SK-N-SH (cell line): ENCODE measurements around the gene CDK14. TPM values are rescaled to one million over a fixed set of nuclear protein-coding genes. Genes with fewer than 3 reads are reported as not detected.

Source experiments
- CTCF ChIA-PET: fragments of 300-600, 350-600 bp; formaldehyde crosslinking; extraction: SDS; loops from one replicate; lab custom pipeline; 2021; lab: Yijun Ruan, JAX
- POLR2A ChIA-PET: fragments of 350-600 bp; sonication (Branson Sonifier 250); formaldehyde crosslinking; extraction: SDS; loops from one replicate; lab custom pipeline; 2020; ENCODE audit warnings: antibody characterized with exemption, inconsistent platforms; lab: Yijun Ruan, JAX
- DNase-seq: peaks from one replicate; pipeline ENCODE4 v3.0.0; 2012
- H2AFZ ChIP-seq: fragments of 200-600 bp; sonication (generic); 2 replicates; pipeline ENCODE4 v1.8.1; 2016; ENCODE audit warnings: antibody characterized with exemption, mild to moderate bottlenecking, low read depth
- H3F3A ChIP-seq: fragments of 200-600 bp; sonication (generic); replicated peaks from 2 replicates; pipeline ENCODE3; 2016; ENCODE audit warnings: antibody characterized with exemption, mild to moderate bottlenecking; ENCODE audit not compliant: insufficient read depth
- H3K27ac ChIP-seq, 2 experiments: fragments of 200-500 bp in 1 of 2; fragments of 200-600 bp in 1 of 2; sonication (Bioruptor generic) in 1 of 2; sonication (generic), shearing (Covaris generic) in 1 of 2; 2 replicates each; pipeline versions ENCODE4 v1.5.1 to v1.6.1; 2014 to 2016; ENCODE audit warnings: low read depth in 2 of 2, inconsistent platforms in 1 of 2, low read length in 1 of 2, mild to moderate bottlenecking in 1 of 2, mixed read lengths in 1 of 2
- H3K27me3 ChIP-seq: fragments of 200-600 bp; sonication (generic), shearing (Covaris generic); 2 replicates; pipeline ENCODE4 v1.6.1; 2016; ENCODE audit warnings: mixed run types; ENCODE audit not compliant: insufficient read depth
- H3K36me3 ChIP-seq, 2 experiments: fragments of 200-500 bp in 1 of 2; fragments of 200-600 bp in 1 of 2; sonication (Bioruptor generic) in 1 of 2; sonication (generic) in 1 of 2; replicated peaks in 1 of 2; 2 replicates each; pipeline versions ENCODE3 to v1.5.1; 2014 to 2016; ENCODE audit warnings: low read length in 1 of 2, mild to moderate bottlenecking in 1 of 2; ENCODE audit not compliant: insufficient read depth in 2 of 2, control insufficient read depth in 1 of 2
- H3K4me1 ChIP-seq, 2 experiments: fragments of 200-500 bp in 1 of 2; fragments of 200-600 bp in 1 of 2; sonication (Bioruptor generic) in 1 of 2; sonication (generic), shearing (Covaris generic) in 1 of 2; 2 replicates each; pipeline versions ENCODE4 v1.5.1 to v1.6.1; 2014 to 2016; ENCODE audit warnings: low read depth in 1 of 2, low read length in 1 of 2, mixed run types in 1 of 2; ENCODE audit not compliant: insufficient read depth in 2 of 2, control insufficient read depth in 1 of 2
- H3K4me2 ChIP-seq: fragments of 200-600 bp; sonication (generic), shearing (Covaris generic); 2 replicates; pipeline ENCODE4 v1.6.1; 2017; ENCODE audit warnings: mixed run types
- H3K4me3 ChIP-seq, 2 experiments: fragments of 200-500 bp in 1 of 2; fragments of 200-600 bp in 1 of 2; sonication (Bioruptor generic) in 1 of 2; sonication (generic), shearing (Covaris generic) in 1 of 2; 2 replicates each; pipeline versions ENCODE4 v1.5.1 to v1.8.1; 2014 to 2016; ENCODE audit warnings: low read depth in 2 of 2, inconsistent platforms in 1 of 2, low read length in 1 of 2, mild to moderate bottlenecking in 1 of 2, mixed read lengths in 1 of 2, moderate library complexity in 1 of 2
- H3K79me2 ChIP-seq: fragments of 200-600 bp; sonication (generic); 2 replicates; pipeline ENCODE4 v1.8.1; 2017; ENCODE audit warnings: mild to moderate bottlenecking; ENCODE audit not compliant: insufficient read depth
- H3K9ac ChIP-seq: fragments of 200-600 bp; sonication (generic); 2 replicates; pipeline ENCODE4 v1.6.1; 2017; ENCODE audit warnings: mixed run types
- H3K9me2 ChIP-seq: fragments of 200-600 bp; sonication (generic); 2 replicates; pipeline ENCODE4 v1.6.1; 2017; ENCODE audit warnings: mixed run types
- H3K9me3 ChIP-seq: fragments of 200-600 bp; sonication (generic); 2 replicates; pipeline ENCODE4 v1.6.1; 2017; ENCODE audit warnings: mixed run types, mild to moderate bottlenecking, moderate library complexity
- H4K20me1 ChIP-seq: fragments of 200-600 bp; sonication (generic); 2 replicates; pipeline ENCODE4 v1.6.1; 2017; ENCODE audit warnings: mild to moderate bottlenecking, mixed run types; ENCODE audit not compliant: insufficient read depth
- CTCF ChIP-seq: fragments of 200-600 bp; sonication (generic); IDR thresholded peaks from 2 replicates; pipeline ENCODE4 v1.6.1; 2017; ENCODE audit warnings: antibody characterized with exemption, mild to moderate bottlenecking, moderate library complexity
- ELF1 ChIP-seq: IDR thresholded peaks from 2 replicates; pipeline ENCODE4 v1.4.0; 2012
- FOSL2 ChIP-seq: IDR thresholded peaks from 2 replicates; pipeline ENCODE4 v1.4.0; 2012; ENCODE audit warnings: low read depth, mild to moderate bottlenecking, moderate library complexity, borderline replicate concordance
- GATA2 ChIP-seq: sonication (generic); formaldehyde crosslinking; IDR thresholded peaks from 2 replicates; pipeline ENCODE4 v1.5.0; 2020; ENCODE audit warnings: mild to moderate bottlenecking, missing genetic modification reagents
- JUND ChIP-seq: IDR thresholded peaks from 2 replicates; pipeline ENCODE4 v1.4.0; 2012
- MAX ChIP-seq: IDR thresholded peaks from 2 replicates; pipeline ENCODE4 v1.4.0; 2012; ENCODE audit warnings: low read depth
- MXI1 ChIP-seq: IDR thresholded peaks from 2 replicates; pipeline ENCODE4 v1.6.1; 2012; ENCODE audit warnings: mild to moderate bottlenecking, low read depth, low read length, improper control_type of control experiment
- NFIC ChIP-seq: IDR thresholded peaks from 2 replicates; pipeline ENCODE4 v1.4.0; 2012; ENCODE audit warnings: borderline replicate concordance
- PBX3 ChIP-seq: IDR thresholded peaks from 2 replicates; pipeline ENCODE4; 2012
- REST ChIP-seq: IDR thresholded peaks from 2 replicates; pipeline ENCODE4 v1.6.1; 2012; ENCODE audit warnings: mild to moderate bottlenecking, low read depth, low read length, moderate library complexity
- RXRA ChIP-seq: IDR thresholded peaks from 2 replicates; pipeline ENCODE4 v1.4.0; 2012; ENCODE audit warnings: low read depth, mild to moderate bottlenecking, borderline replicate concordance
- TAF1 ChIP-seq: IDR thresholded peaks from 2 replicates; pipeline ENCODE4 v1.6.1; 2012; ENCODE audit warnings: low read depth, mild to moderate bottlenecking, low read length, moderate library complexity, borderline replicate concordance
- TCF12 ChIP-seq: IDR thresholded peaks from 2 replicates; pipeline ENCODE4 v1.4.0; 2012
- USF1 ChIP-seq: IDR thresholded peaks from 2 replicates; pipeline ENCODE4 v1.4.0; 2012; ENCODE audit warnings: low read depth, borderline replicate concordance
- USF2 ChIP-seq: fragments of 150-350 bp; IDR thresholded peaks from 2 replicates; pipeline ENCODE4 v1.6.1; 2017; ENCODE audit warnings: antibody characterized with exemption, low read length, low read depth, borderline replicate concordance
- ZBTB33 ChIP-seq: IDR thresholded peaks from 2 replicates; pipeline ENCODE4 v1.4.0; 2012; ENCODE audit warnings: low read depth, borderline replicate concordance
- WGBS: methylation state at CpG from one replicate; pipeline ENCODE4 v1.1.6; 2017; ENCODE audit warnings: low lambda C conversion rate; 5-methylcytosine and 5-hydroxymethylcytosine counted together
- polyA plus RNA-seq, 3 experiments: library from polyadenylated mRNA; depleted of rRNA; stranded (reverse); fragments of >200 nt; gene quantifications; 2 replicates each; pipeline ENCODE4 v1.2.3, GENCODE V29; 2012

Gene CDK14
- polyA plus RNA-seq, 1 of the 3 experiments (the other 2 are of a cell fraction): 13.9 TPM

- Histone ChIP-seq H3K36me3 (peaks cover 2 to 6% of the 10 kb centered on the region in 2 experiments), H3K79me2 (peaks cover 5% of the 10 kb centered on the region; the same call in 1 of the 2 replicates), H2AFZ (no peak overlapping the region), H3K9me3 (no peaks in the 10 kb centered on the region), H3K27me3 (no peaks in the 10 kb centered on the region), H3K4me1 (no peaks in the 10 kb centered on the region; a peak in 1 of 4 replicates), H3K27ac (no peak overlapping the region), H3K9me2 (no peaks in the 10 kb centered on the region), H3K4me3 (no peak overlapping the region), H3F3A (no peaks in the 10 kb centered on the region), H3K9ac (no peak overlapping the region), H3K4me2 (no peak overlapping the region), H4K20me1 (no peaks in the 10 kb centered on the region)
- DNase-seq: no peak
- TF ChIP-seq USF2: no peak
- no peak for TF ChIP-seq GATA2 (CRISPR knock-in tag)
- TF ChIP-seq PBX3: no peak
- TF ChIP-seq ZBTB33: no peak
- POLR2A ChIA-PET: no interaction called here
- 84% methylated on average over 1 of the region's 1 CpG for WGBS
- CTCF ChIA-PET: interaction anchor here (1.0 to 1.4 kb wide), 3 partner anchors 190 to 275 kb away, joined by 3 to 5 read pairs (median 3); partner anchors contain the start of gene CDK14
These were observed 248.3 kb downstream of the CDK14 start for GRCh38 chr7:90844421-90844820.

GRCh38 chr7:90846192-90846591, 250.1 kb downstream of the CDK14 start:
- Histone ChIP-seq H3K4me2 (no peak overlapping the region), H3K27me3 (no peaks in the 10 kb centered on the region), H3K79me2 (peaks cover 5% of the 10 kb centered on the region), H3K9me3 (no peaks in the 10 kb centered on the region), H3K9ac (no peak overlapping the region), H3K4me1 (peaks cover 0 to 4% of the 10 kb centered on the region in 2 experiments; a peak in 2 of 4 replicates), H3K27ac (no peak overlapping the region), H3K9me2 (no peaks in the 10 kb centered on the region), H3K36me3 (no peaks in the 10 kb centered on the region), H3K4me3 (no peak overlapping the region), H3F3A (no peaks in the 10 kb centered on the region), H4K20me1 (no peaks in the 10 kb centered on the region), H2AFZ (no peak overlapping the region)
- CTCF ChIA-PET: interaction anchor here (0.7 to 1.5 kb wide), 2 partner anchors 10 to 178 kb away, joined by 3 to 6 read pairs; no protein-coding TSS in a partner anchor
- POLR2A ChIA-PET: no interaction called here
- no peak for DNase-seq
- TF ChIP-seq CTCF: no peak
- TF ChIP-seq USF2: no peak
- no peak for TF ChIP-seq RXRA
- no peak for TF ChIP-seq TAF1
- no peak for TF ChIP-seq JUND
- no peak for TF ChIP-seq FOSL2
- no peak for TF ChIP-seq TCF12
- TF ChIP-seq USF1: no peak
- no peak for TF ChIP-seq MXI1
- no peak for TF ChIP-seq MAX
- TF ChIP-seq REST: no peak
- TF ChIP-seq ELF1: no peak
- TF ChIP-seq NFIC: no peak
